ENCODE results near the gene HCFC2.

Gene HCFC2

GRCh38 chr12:104064031-104064841, at the start of gene HCFC2:
Gene HCFC2, plus strand, starts transcription at chr12:104064531. Its CDS starts 30 bp downstream, at chr12:104064561.
- peak within 1 kb of the TSS; percentile 82 for H3K27ac ChIP-seq (ENCODE audit: extremely low read depth, low read depth, low read length)
- TF ChIP-seq KLF9 (tag by site-specific recombination; IDR thresholded peaks at IDR 0.05; ENCODE audit: low read depth) (peak; percentile 97), ZNF133 (tag by site-specific recombination; IDR thresholded peaks at IDR 0.05) (no peak), INSM2 (tag by site-specific recombination; IDR thresholded peaks at IDR 0.05) (peak; percentile 83), ZNF596 (tag by site-specific recombination; IDR thresholded peaks at IDR 0.05) (no peak), ZNF2 (tag by site-specific recombination; IDR thresholded peaks at IDR 0.05) (peak; percentile 85), ZNF423 (tag by site-specific recombination; IDR thresholded peaks at IDR 0.05) (peak; percentile 100), GLI4 (tag by site-specific recombination; IDR thresholded peaks at IDR 0.05) (no peak; the same call in 1 of the 2 replicates), BCL11B (tag by site-specific recombination; IDR thresholded peaks at IDR 0.05; ENCODE audit: low read depth) (peak; percentile 97; the same call in 1 of the 2 replicates), ZBTB8A (tag by site-specific recombination; IDR thresholded peaks at IDR 0.05) (peak; percentile 61), ZBTB49 (tag by site-specific recombination; IDR thresholded peaks at IDR 0.05; ENCODE audit: low read depth) (no peak), ZBTB17 (tag by site-specific recombination; IDR thresholded peaks at IDR 0.05) (peak; percentile 79), ZSCAN23 (tag by site-specific recombination; IDR thresholded peaks at IDR 0.05) (peak; percentile 92), ZNF157 (tag by site-specific recombination; IDR thresholded peaks at IDR 0.05) (no peak), ZNF624 (tag by site-specific recombination; IDR thresholded peaks at IDR 0.05) (no peak), ZFHX2 (tag by site-specific recombination; conservative IDR thresholded peaks at IDR 0.05) (peak; percentile 89), ZNF600 (tag by site-specific recombination; IDR thresholded peaks at IDR 0.05) (peak; percentile 78; the same call in 1 of the 2 replicates), ZNF768 (tag by site-specific recombination; IDR thresholded peaks at IDR 0.05) (no peak), ZNF341 (tag by site-specific recombination; IDR thresholded peaks at IDR 0.05; ENCODE audit: low read depth) (peak; percentile 45; the same call in 1 of the 2 replicates), ZNF24 (tag by site-specific recombination; IDR thresholded peaks at IDR 0.05) (peak; percentile 89), WT1 (tag by site-specific recombination; IDR thresholded peaks at IDR 0.05) (peak; percentile 61), ZNF221 (tag by site-specific recombination; IDR thresholded peaks at IDR 0.05; ENCODE audit: borderline replicate concordance) (no peak), ZNF621 (tag by site-specific recombination; IDR thresholded peaks at IDR 0.05) (no peak), ZNF664 (tag by site-specific recombination; IDR thresholded peaks at IDR 0.05) (peak; percentile 100), ZNF18 (tag by site-specific recombination; IDR thresholded peaks at IDR 0.05) (0 out of 2 replicates have a peak, but pooled peaks have one; percentile 44), TCF7L2 (IDR thresholded peaks at IDR 0.05; ENCODE audit: borderline replicate concordance, low read depth, low read length) (no peak), SCRT1 (tag by site-specific recombination; IDR thresholded peaks at IDR 0.05; ENCODE audit: borderline replicate concordance) (no peak), ZNF658 (tag by site-specific recombination; IDR thresholded peaks at IDR 0.05) (no peak), ZNF843 (tag by site-specific recombination; IDR thresholded peaks at IDR 0.05) (peak; percentile 79), ZNF10 (tag by site-specific recombination; IDR thresholded peaks at IDR 0.05) (peak; percentile 42; the same call in 1 of the 2 replicates), ZBTB10 (tag by site-specific recombination; IDR thresholded peaks at IDR 0.05) (peak; percentile 81; the same call in 1 of the 2 replicates), ZNF555 (tag by site-specific recombination; conservative IDR thresholded peaks at IDR 0.05) (no peak)

More at GRCh38 chr12:104064031-104064841, at the start of gene HCFC2:
- Histone ChIP-seq H3K9me3 (ENCODE audit: control insufficient read depth, insufficient read depth, low read depth, low read length) (no peaks in the 10 kb centered on the region), H3K4me3 (ENCODE audit: low read depth, low read length) (peak within 1 kb of the TSS; percentile 93), H3K36me3 (ENCODE audit: control insufficient read depth in 2 of 2, insufficient read depth in 1 of 2, low read length in 2 of 2) (peaks cover 15 to 27% of the 10 kb centered on the region in 2 experiments), H3K4me1 (ENCODE audit: control insufficient read depth, insufficient read depth, low read length) (peaks cover 3% of the 10 kb centered on the region; the same call in 1 of the 2 replicates)
- CTCF ChIA-PET = interaction anchor here (0.6 to 1.5 kb wide), 2 partner anchors 45 to 776 kb away, joined by 3 to 12 read pairs; no protein-coding TSS in a partner anchor
- POLR2A ChIA-PET = interaction anchor here (0.5 to 1.8 kb wide), 9 partner anchors 12 to 1268 kb away, joined by 3 to 15 read pairs (median 5); partner anchors contain the start of genes GLT8D2, HSP90B1, NFYB and TDG
